ENCODE data around the gene MAP3K5.
"Not testable (repeated sequence)": the region's sequence is repeated elsewhere in the genome, so short reads cannot be mapped to it uniquely, and the experiment has no call there.

The MAP3K5 gene

GRCh38 chr6:136791296-136792094, 782 bp downstream of the MAP3K5 start:
- peak; percentile 86 for DNase-seq (ENCODE audit: low spot score)

GRCh38 chr6:136790411-136791295, 1.6 kb downstream of the MAP3K5 start:
- peak; percentile 52 for DNase-seq (ENCODE audit: low spot score)

- not testable (repeated sequence) for DNase-seq (ENCODE audit: low spot score)
These were observed 2.8 kb downstream of the MAP3K5 start for GRCh38 chr6:136789440-136789839.

GRCh38 chr6:136788069-136788902, 4.0 kb downstream of the MAP3K5 start:
- peak; percentile 67 for DNase-seq (ENCODE audit: low spot score)

- no peak for DNase-seq (ENCODE audit: low spot score)
These were observed 4.6 kb downstream of the MAP3K5 start for GRCh38 chr6:136787726-136788068.

GRCh38 chr6:136786658-136787057, 5.6 kb downstream of the MAP3K5 start:
- DNase-seq (ENCODE audit: low spot score), result no peak

GRCh38 chr6:136784910-136785746, 7.1 kb downstream of the MAP3K5 start:
- peak; percentile 52 for DNase-seq (ENCODE audit: low spot score)

- DNase-seq (ENCODE audit: low spot score), result no peak
These were observed 8.0 kb downstream of the MAP3K5 start for GRCh38 chr6:136784271-136784664.

GRCh38 chr6:136783495-136784270, 8.6 kb downstream of the MAP3K5 start:
- peak; percentile 90 for DNase-seq (ENCODE audit: low spot score)

- DNase-seq (ENCODE audit: low spot score), result no peak
These were observed 9.3 kb downstream of the MAP3K5 start for GRCh38 chr6:136783021-136783420.

- DNase-seq (ENCODE audit: low spot score), result no peak
These were observed 10.1 kb downstream of the MAP3K5 start for GRCh38 chr6:136782021-136782770.

- DNase-seq (ENCODE audit: low spot score), result no peak
These were observed 11.3 kb downstream of the MAP3K5 start for GRCh38 chr6:136780972-136781371.

- no peak for DNase-seq (ENCODE audit: low spot score)
These were observed 12.6 kb downstream of the MAP3K5 start for GRCh38 chr6:136779682-136780081.

GRCh38 chr6:136777651-136778050, 14.6 kb downstream of the MAP3K5 start:
- no peak for DNase-seq (ENCODE audit: low spot score)

GRCh38 chr6:136775548-136775947, 16.7 kb downstream of the MAP3K5 start:
- no peak for DNase-seq (ENCODE audit: low spot score)

- no peak for DNase-seq (ENCODE audit: low spot score)
These were observed 17.2 kb downstream of the MAP3K5 start for GRCh38 chr6:136775081-136775480.

- DNase-seq (ENCODE audit: low spot score), result no peak
These were observed 17.8 kb downstream of the MAP3K5 start for GRCh38 chr6:136774228-136775041.

GRCh38 chr6:136773473-136773796, 18.8 kb downstream of the MAP3K5 start:
- DNase-seq (ENCODE audit: low spot score), result no peak

All from NAMALWA (cell line).